K562 (cell line): ENCODE data around the gene KCNJ2. TPM values are rescaled to one million over a fixed set of nuclear protein-coding genes. Genes with fewer than 3 reads are reported as not detected.

Experiments
- ATAC-seq: fragments of 200-7000 bp; cut with Tn5 transposase; 3 replicates; pipeline ENCODE4 v1.9.1; 2020; ENCODE audit warnings: moderate library complexity
- BruUV-seq: library from RNA; stranded (reverse); fragments of 400-500 nt; replicated peaks from 2 replicates; lab custom pipeline; 2021; lab: Mats Ljungman, UMichigan
- CTCF ChIA-PET: fragments of 300-600 bp; formaldehyde crosslinking; extraction: SDS; loops from one replicate; lab custom pipeline; 2021; ENCODE audit warnings: low intra/inter-chr PET ratio; lab: Yijun Ruan, JAX
- POLR2A ChIA-PET: fragments of 300-600, 350-650 bp; sonication (Branson Sonifier 250); formaldehyde crosslinking; extraction: SDS; loops from one replicate; lab custom pipeline; 2021; ENCODE audit warnings: antibody characterized with exemption, inconsistent platforms; lab: Yijun Ruan, JAX
- DNase-seq, 4 experiments: peaks; one replicate each; pipeline versions ENCODE4 v3.0.0 to v3.0.0-alpha.2; 2011 to 2018; ENCODE audit warnings: low spot score in 3 of 4, mixed read lengths in 3 of 4; ENCODE audit errors: extremely low read depth in 1 of 4
- FAIRE-seq: peaks from 2 replicates; lab custom pipeline; 2011; peaks lifted over from hg19 to GRCh38; lab: Jason Lieb, UNC
- H2AFZ ChIP-seq: 2 replicates; pipeline ENCODE4 v1.6.0; 2011; ENCODE audit warnings: low read depth, low read length, control low read depth, inconsistent platforms
- H3K27ac ChIP-seq: fragments of 200-600 bp; 3 replicates; pipeline ENCODE4 v1.8.0; 2011; ENCODE audit warnings: low read depth, mild to moderate bottlenecking, control low read depth, inconsistent platforms, low read length, moderate library complexity, mixed read lengths; ENCODE audit errors: extremely low read depth
- H3K27me3 ChIP-seq, 2 experiments: fragments of 300-600 bp in 1 of 2; 2 replicates in 1 of 2; 3 replicates in 1 of 2; pipeline versions ENCODE4 v1.6.0 to v1.8.0; 2011; ENCODE audit warnings: inconsistent platforms in 2 of 2, low read length in 2 of 2, mild to moderate bottlenecking in 1 of 2, mixed read lengths in 1 of 2, moderate library complexity in 1 of 2; ENCODE audit not compliant: control insufficient read depth in 2 of 2, insufficient read depth in 2 of 2
- H3K36me3 ChIP-seq: fragments of 300-600 bp; 3 replicates; pipeline ENCODE4 v1.8.0; 2011; ENCODE audit warnings: mild to moderate bottlenecking, low read length, inconsistent platforms; ENCODE audit not compliant: control insufficient read depth, insufficient read depth
- H3K4me1 ChIP-seq, 2 experiments: fragments of 200-600 bp in 1 of 2; replicated peaks in 1 of 2; 2 replicates in 1 of 2; 3 replicates in 1 of 2; pipeline versions ENCODE4 v1.5.1 to v1.8.0; 2011; ENCODE audit warnings: inconsistent platforms in 2 of 2, low read length in 2 of 2, mild to moderate bottlenecking in 1 of 2, mixed read lengths in 1 of 2, moderate library complexity in 1 of 2; ENCODE audit not compliant: control insufficient read depth in 2 of 2, insufficient read depth in 2 of 2
- H3K4me2 ChIP-seq: 2 replicates; pipeline ENCODE4 v1.6.1; 2011; ENCODE audit warnings: low read length, control low read depth, inconsistent platforms, mixed read lengths; ENCODE audit not compliant: insufficient read depth
- H3K4me3 ChIP-seq: fragments of 200-600 bp; sonication (generic), shearing (Covaris generic); 2 replicates; pipeline ENCODE4 v1.5.1; 2016; ENCODE audit warnings: control low read depth, inconsistent platforms
- H3K79me2 ChIP-seq: fragments of 200-600 bp; 3 replicates; pipeline ENCODE4 v1.8.0; 2011; ENCODE audit warnings: low read length, inconsistent platforms; ENCODE audit not compliant: control insufficient read depth, insufficient read depth
- H3K9ac ChIP-seq, 2 experiments: 2 replicates each; pipeline versions ENCODE4 v1.6.0 to v1.6.1; 2011; ENCODE audit warnings: low read depth in 2 of 2, low read length in 2 of 2, control low read depth in 1 of 2, inconsistent platforms in 1 of 2, mild to moderate bottlenecking in 1 of 2, mixed read lengths in 1 of 2; ENCODE audit not compliant: insufficient read depth in 1 of 2
- H3K9me1 ChIP-seq: one replicate; pipeline ENCODE4 v1.6.0; 2011; ENCODE audit warnings: inconsistent platforms, mild to moderate bottlenecking, low read length, moderate library complexity; ENCODE audit not compliant: control insufficient read depth, insufficient read depth
- H3K9me3 ChIP-seq: replicated peaks from 2 replicates; pipeline ENCODE4 v1.5.1; 2011; ENCODE audit warnings: low read depth, low read length, inconsistent platforms; ENCODE audit not compliant: control insufficient read depth, insufficient read depth
- H4K20me1 ChIP-seq: replicated peaks from 2 replicates; pipeline ENCODE4 v1.6.1; 2011; ENCODE audit warnings: low read length, inconsistent platforms, mixed read lengths; ENCODE audit not compliant: control insufficient read depth, insufficient read depth
- CREB1 ChIP-seq, 2 experiments: sonication (generic) in 1 of 2; formaldehyde crosslinking in 1 of 2; IDR thresholded peaks; 2 replicates each; pipeline versions ENCODE4 v1.6.1 to v1.8.0; 2012 to 2022; ENCODE audit warnings: inconsistent platforms in 1 of 2, mild to moderate bottlenecking in 1 of 2, missing genetic modification reagents in 1 of 2, moderate library complexity in 1 of 2
- ETS2 ChIP-seq: IDR thresholded peaks from 2 replicates; pipeline ENCODE4 v1.6.1; 2016; ENCODE audit warnings: borderline replicate concordance, missing genetic modification characterization, mild to moderate bottlenecking, moderate library complexity, missing compliant biosample characterization; ENCODE audit not compliant: poor library complexity, severe bottlenecking
- HNRNPLL ChIP-seq: fragments of 200-400 bp; formaldehyde crosslinking; IDR thresholded peaks from 2 replicates; pipeline ENCODE4 v1.6.1; 2017; ENCODE audit warnings: low read length, low read depth, mild to moderate bottlenecking; ENCODE audit not compliant: poor library complexity, severe bottlenecking
- SFPQ ChIP-seq: fragments of 200-400 bp; formaldehyde crosslinking; IDR thresholded peaks from 2 replicates; pipeline ENCODE4 v1.6.1; 2017; ENCODE audit warnings: mild to moderate bottlenecking, low read depth, low read length, moderate library complexity
- SIN3B ChIP-seq: fragments of 450-650 bp; IDR thresholded peaks from 2 replicates; pipeline ENCODE4 v1.6.1; 2017; ENCODE audit warnings: low read depth, mild to moderate bottlenecking, moderate library complexity
- SRSF7 ChIP-seq: fragments of 200-400 bp; formaldehyde crosslinking; optimal IDR thresholded peaks from 2 replicates; pipeline ENCODE3; 2017; ENCODE audit warnings: mild to moderate bottlenecking, low read depth, low read length
- U2AF2 ChIP-seq: fragments of 200-400 bp; formaldehyde crosslinking; optimal IDR thresholded peaks from 2 replicates; pipeline ENCODE3; 2017; ENCODE audit warnings: low read depth, mild to moderate bottlenecking, low read length
- WHSC1 ChIP-seq: IDR thresholded peaks from one replicate; pipeline ENCODE4 v1.6.1; 2012; ENCODE audit warnings: low read length, control low read depth, inconsistent platforms
- ZNF212 ChIP-seq: fragments of 450-650 bp; formaldehyde crosslinking; IDR thresholded peaks from 2 replicates; pipeline ENCODE4 v1.4.0; 2020; ENCODE audit warnings: mild to moderate bottlenecking
- in situ Hi-C: fragments of 300-500 bp; cut with MboI; formaldehyde crosslinking; loops from 4 replicates; pipeline ENCODE4 v1.15.0; 2018; ENCODE audit warnings: inconsistent platforms, mixed read lengths
- intact Hi-C: fragments of 100-400 bp; cut with micrococcal nuclease; formaldehyde crosslinking; loops from 2 replicates; pipeline ENCODE4 v1.14.2; 2022
- polyA plus RNA-seq, 8 experiments: library from polyadenylated mRNA; depleted of rRNA in 4 of 8; stranded (reverse) in 5 of 8; unstranded in 3 of 8; fragments of >200 nt; fragmentation: Nextera tagmentation in 2 of 8; fragmentation: Illumina TruSeq in 1 of 8; extraction: Ambion mirVana in 2 of 8; extraction: Trizol in 1 of 8; gene quantifications; 2 replicates each; pipeline versions ENCODE4 v1.2.1 to v1.2.3, GENCODE V29; 2011 to 2014; ENCODE audit warnings: inconsistent platforms in 1 of 8, missing spikeins in 1 of 8
- total RNA-seq, 7 experiments: library from RNA; depleted of rRNA in 6 of 7; stranded (reverse); fragments of >200 nt in 6 of 7; fragmentation: Illumina TruSeq in 2 of 7; extraction: Trizol in 2 of 7; gene quantifications; 2 replicates each; pipeline versions ENCODE4 v1.2.1 to v1.2.3, GENCODE V29; 2011 to 2021; ENCODE audit warnings: low replicate concordance in 1 of 7

KCNJ2 gene
- total and polyA plus RNA-seq, 9 of the 15 experiments (the other 6 are each of a cell fraction or from before 2014, with no cell fraction given), result not detected

DNA sequence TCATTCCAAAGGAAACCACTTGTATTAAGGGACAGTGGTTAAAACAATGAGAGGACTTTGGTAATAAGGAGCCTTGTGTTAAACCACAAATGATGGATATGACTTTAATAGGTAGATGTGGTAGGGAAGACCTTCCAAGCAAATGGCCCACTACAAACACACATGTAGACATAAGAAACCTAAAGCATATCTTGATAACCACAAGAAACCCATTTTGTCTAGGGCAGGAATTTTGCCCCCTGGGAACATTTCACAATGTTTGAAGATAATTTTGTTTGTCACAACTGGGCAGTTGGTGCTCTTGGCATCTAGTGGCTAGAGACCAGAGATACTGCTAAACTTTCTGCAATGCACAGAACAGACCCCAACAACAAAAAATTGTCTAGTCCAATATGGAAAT lies 25.8 kb downstream of the KCNJ2 start:
- intact Hi-C loops, result no loop called here
- no peak overlapping the region for H3K27ac ChIP-seq
- no peaks in the 10 kb centered on the region for H3K36me3 ChIP-seq
- H3K79me2 ChIP-seq, result no peaks in the 10 kb centered on the region
- ChIA-PET POLR2A (no interaction called here), CTCF (no interaction called here)
- H3K4me2 ChIP-seq, result no peak overlapping the region
- H4K20me1 ChIP-seq, result no peaks in the 10 kb centered on the region
- FAIRE-seq (no peak), DNase-seq (no peak), ATAC-seq (no peak)
- H3K9me1 ChIP-seq, result no peaks in the 10 kb centered on the region
- H3K9ac ChIP-seq, result no peak overlapping the region
- no peak overlapping the region for H2AFZ ChIP-seq
- no TSS peak for BruUV-seq
- no peaks in the 10 kb centered on the region for H3K4me1 ChIP-seq
- in situ Hi-C loops, result no loop called here
- TF ChIP-seq ETS2, result no peak
- TF ChIP-seq CREB1 (IDR thresholded peaks at IDR 0.05), result no peak
- TF ChIP-seq CREB1 (CRISPR knock-in tag; IDR thresholded peaks at IDR 0.05), result no peak
- no peak for TF ChIP-seq WHSC1
- TF ChIP-seq SIN3B, result no peak
- TF ChIP-seq SFPQ, result no peak
- TF ChIP-seq ZNF212 (CRISPR knock-in tag), result no peak
- TF ChIP-seq HNRNPLL, result no peak
- no peak for TF ChIP-seq SRSF7
- no peak for TF ChIP-seq U2AF2
- H3K9me3 ChIP-seq, result no peaks in the 10 kb centered on the region; the same call in 1 of the 2 replicates
- H3K27me3 ChIP-seq, result no peaks in the 10 kb centered on the region
- no peak overlapping the region for H3K4me3 ChIP-seq
